SK-N-SH (cell line): ENCODE data around the gene TSPAN14. TPM values are rescaled to one million over a fixed set of nuclear protein-coding genes. Genes with fewer than 3 reads are reported as not detected.

Source experiments
- CTCF ChIA-PET: fragments of 300-600, 350-600 bp; formaldehyde crosslinking; extraction: SDS; loops from one replicate; lab custom pipeline; 2021; lab: Yijun Ruan, JAX
- POLR2A ChIA-PET: fragments of 350-600 bp; sonication (Branson Sonifier 250); formaldehyde crosslinking; extraction: SDS; loops from one replicate; lab custom pipeline; 2020; ENCODE audit warnings: antibody characterized with exemption, inconsistent platforms; lab: Yijun Ruan, JAX
- DNase-seq: peaks from one replicate; pipeline ENCODE4 v3.0.0; 2012
- H2AFZ ChIP-seq: fragments of 200-600 bp; sonication (generic); 2 replicates; pipeline ENCODE4 v1.8.1; 2016; ENCODE audit warnings: antibody characterized with exemption, mild to moderate bottlenecking, low read depth
- H3F3A ChIP-seq: fragments of 200-600 bp; sonication (generic); replicated peaks from 2 replicates; pipeline ENCODE3; 2016; ENCODE audit warnings: antibody characterized with exemption, mild to moderate bottlenecking; ENCODE audit not compliant: insufficient read depth
- H3K27ac ChIP-seq, 2 experiments: fragments of 200-500 bp in 1 of 2; fragments of 200-600 bp in 1 of 2; sonication (Bioruptor generic) in 1 of 2; sonication (generic), shearing (Covaris generic) in 1 of 2; 2 replicates each; pipeline versions ENCODE4 v1.5.1 to v1.6.1; 2014 to 2016; ENCODE audit warnings: low read depth in 2 of 2, inconsistent platforms in 1 of 2, low read length in 1 of 2, mild to moderate bottlenecking in 1 of 2, mixed read lengths in 1 of 2
- H3K27me3 ChIP-seq: fragments of 200-600 bp; sonication (generic), shearing (Covaris generic); 2 replicates; pipeline ENCODE4 v1.6.1; 2016; ENCODE audit warnings: mixed run types; ENCODE audit not compliant: insufficient read depth
- H3K36me3 ChIP-seq, 2 experiments: fragments of 200-500 bp in 1 of 2; fragments of 200-600 bp in 1 of 2; sonication (Bioruptor generic) in 1 of 2; sonication (generic) in 1 of 2; replicated peaks in 1 of 2; 2 replicates each; pipeline versions ENCODE3 to v1.5.1; 2014 to 2016; ENCODE audit warnings: low read length in 1 of 2, mild to moderate bottlenecking in 1 of 2; ENCODE audit not compliant: insufficient read depth in 2 of 2, control insufficient read depth in 1 of 2
- H3K4me1 ChIP-seq, 2 experiments: fragments of 200-500 bp in 1 of 2; fragments of 200-600 bp in 1 of 2; sonication (Bioruptor generic) in 1 of 2; sonication (generic), shearing (Covaris generic) in 1 of 2; 2 replicates each; pipeline versions ENCODE4 v1.5.1 to v1.6.1; 2014 to 2016; ENCODE audit warnings: low read depth in 1 of 2, low read length in 1 of 2, mixed run types in 1 of 2; ENCODE audit not compliant: insufficient read depth in 2 of 2, control insufficient read depth in 1 of 2
- H3K4me2 ChIP-seq: fragments of 200-600 bp; sonication (generic), shearing (Covaris generic); 2 replicates; pipeline ENCODE4 v1.6.1; 2017; ENCODE audit warnings: mixed run types
- H3K4me3 ChIP-seq, 2 experiments: fragments of 200-500 bp in 1 of 2; fragments of 200-600 bp in 1 of 2; sonication (Bioruptor generic) in 1 of 2; sonication (generic), shearing (Covaris generic) in 1 of 2; 2 replicates each; pipeline versions ENCODE4 v1.5.1 to v1.8.1; 2014 to 2016; ENCODE audit warnings: low read depth in 2 of 2, inconsistent platforms in 1 of 2, low read length in 1 of 2, mild to moderate bottlenecking in 1 of 2, mixed read lengths in 1 of 2, moderate library complexity in 1 of 2
- H3K79me2 ChIP-seq: fragments of 200-600 bp; sonication (generic); 2 replicates; pipeline ENCODE4 v1.8.1; 2017; ENCODE audit warnings: mild to moderate bottlenecking; ENCODE audit not compliant: insufficient read depth
- H3K9ac ChIP-seq: fragments of 200-600 bp; sonication (generic); 2 replicates; pipeline ENCODE4 v1.6.1; 2017; ENCODE audit warnings: mixed run types
- H3K9me2 ChIP-seq: fragments of 200-600 bp; sonication (generic); 2 replicates; pipeline ENCODE4 v1.6.1; 2017; ENCODE audit warnings: mixed run types
- H3K9me3 ChIP-seq: fragments of 200-600 bp; sonication (generic); 2 replicates; pipeline ENCODE4 v1.6.1; 2017; ENCODE audit warnings: mixed run types, mild to moderate bottlenecking, moderate library complexity
- H4K20me1 ChIP-seq: fragments of 200-600 bp; sonication (generic); 2 replicates; pipeline ENCODE4 v1.6.1; 2017; ENCODE audit warnings: mild to moderate bottlenecking, mixed run types; ENCODE audit not compliant: insufficient read depth
- CHD2 ChIP-seq: fragments of 150-350 bp; IDR thresholded peaks from 2 replicates; pipeline ENCODE4 v1.6.1; 2018; ENCODE audit warnings: low read length; ENCODE audit not compliant: partially characterized antibody
- EP300 ChIP-seq, 2 experiments: IDR thresholded peaks; 2 replicates each; pipeline versions ENCODE4 v1.4.0 to v1.6.1; 2012; ENCODE audit warnings: borderline replicate concordance in 1 of 2, low read depth in 1 of 2, low read length in 1 of 2
- FOXJ3 ChIP-seq: sonication (generic); formaldehyde crosslinking; IDR thresholded peaks from 2 replicates; pipeline ENCODE4 v1.5.1; 2020; ENCODE audit warnings: mild to moderate bottlenecking, missing genetic modification reagents
- FOXM1 ChIP-seq: IDR thresholded peaks from 2 replicates; pipeline ENCODE4 v1.4.0; 2012; ENCODE audit warnings: low read depth, mild to moderate bottlenecking
- GABPA ChIP-seq: IDR thresholded peaks from 2 replicates; pipeline ENCODE4 v1.4.0; 2012; ENCODE audit warnings: low read depth, mild to moderate bottlenecking
- GATA2 ChIP-seq: sonication (generic); formaldehyde crosslinking; IDR thresholded peaks from 2 replicates; pipeline ENCODE4 v1.5.0; 2020; ENCODE audit warnings: mild to moderate bottlenecking, missing genetic modification reagents
- JUND ChIP-seq: IDR thresholded peaks from 2 replicates; pipeline ENCODE4 v1.4.0; 2012
- MXI1 ChIP-seq: IDR thresholded peaks from 2 replicates; pipeline ENCODE4 v1.6.1; 2012; ENCODE audit warnings: mild to moderate bottlenecking, low read depth, low read length, improper control_type of control experiment
- POLR2AphosphoS5 ChIP-seq: IDR thresholded peaks from 2 replicates; pipeline ENCODE4 v1.6.1; 2012; ENCODE audit warnings: low read depth, low read length
- RCOR1 ChIP-seq: fragments of 150-350 bp; IDR thresholded peaks from 2 replicates; pipeline ENCODE4 v1.6.1; 2017; ENCODE audit warnings: antibody characterized with exemption, low read length
- RFX5 ChIP-seq: IDR thresholded peaks from 2 replicates; pipeline ENCODE4 v1.6.1; 2012; ENCODE audit warnings: mild to moderate bottlenecking, improper control_type of control experiment, low read length
- SIN3A ChIP-seq: IDR thresholded peaks from 2 replicates; pipeline ENCODE4 v1.6.1; 2012; ENCODE audit warnings: low read depth, mild to moderate bottlenecking, low read length, moderate library complexity, borderline replicate concordance
- TCF12 ChIP-seq: IDR thresholded peaks from 2 replicates; pipeline ENCODE4 v1.4.0; 2012
- TEAD4 ChIP-seq: IDR thresholded peaks from 2 replicates; pipeline ENCODE4 v1.4.0; 2012; ENCODE audit warnings: mild to moderate bottlenecking, borderline replicate concordance; ENCODE audit not compliant: insufficient read depth
- YY1 ChIP-seq: IDR thresholded peaks from 2 replicates; pipeline ENCODE4 v1.4.0; 2012; ENCODE audit warnings: low read depth, mild to moderate bottlenecking
- WGBS: methylation state at CpG from one replicate; pipeline ENCODE4 v1.1.6; 2017; ENCODE audit warnings: low lambda C conversion rate; 5-methylcytosine and 5-hydroxymethylcytosine counted together
- polyA plus RNA-seq, 3 experiments: library from polyadenylated mRNA; depleted of rRNA; stranded (reverse); fragments of >200 nt; gene quantifications; 2 replicates each; pipeline ENCODE4 v1.2.3, GENCODE V29; 2012
- TF ChIP-seq, protein P1 (sequence below): IDR thresholded peaks from 2 replicates; pipeline ENCODE4 v1.6.1; 2012; ENCODE audit warnings: mild to moderate bottlenecking, low read depth, low read length, moderate library complexity
- TF ChIP-seq, protein P2 (sequence below): IDR thresholded peaks from 2 replicates; pipeline ENCODE4 v1.4.0; 2012; ENCODE audit warnings: low read depth
- TF ChIP-seq, protein P3 (sequence below): fragments of 150-350 bp; IDR thresholded peaks from 2 replicates; pipeline ENCODE4 v1.6.1; 2017; ENCODE audit warnings: antibody characterized with exemption, low read length, low read depth, borderline replicate concordance
- TF ChIP-seq, protein P4 (sequence below): fragments of 150-350 bp; IDR thresholded peaks from 2 replicates; pipeline ENCODE4 v1.6.1; 2016; ENCODE audit warnings: mild to moderate bottlenecking, low read depth, low read length

TSPAN14 gene
- polyA plus RNA-seq, 1 of the 3 experiments (the other 2 are of a cell fraction): 78.1 TPM

DNA sequence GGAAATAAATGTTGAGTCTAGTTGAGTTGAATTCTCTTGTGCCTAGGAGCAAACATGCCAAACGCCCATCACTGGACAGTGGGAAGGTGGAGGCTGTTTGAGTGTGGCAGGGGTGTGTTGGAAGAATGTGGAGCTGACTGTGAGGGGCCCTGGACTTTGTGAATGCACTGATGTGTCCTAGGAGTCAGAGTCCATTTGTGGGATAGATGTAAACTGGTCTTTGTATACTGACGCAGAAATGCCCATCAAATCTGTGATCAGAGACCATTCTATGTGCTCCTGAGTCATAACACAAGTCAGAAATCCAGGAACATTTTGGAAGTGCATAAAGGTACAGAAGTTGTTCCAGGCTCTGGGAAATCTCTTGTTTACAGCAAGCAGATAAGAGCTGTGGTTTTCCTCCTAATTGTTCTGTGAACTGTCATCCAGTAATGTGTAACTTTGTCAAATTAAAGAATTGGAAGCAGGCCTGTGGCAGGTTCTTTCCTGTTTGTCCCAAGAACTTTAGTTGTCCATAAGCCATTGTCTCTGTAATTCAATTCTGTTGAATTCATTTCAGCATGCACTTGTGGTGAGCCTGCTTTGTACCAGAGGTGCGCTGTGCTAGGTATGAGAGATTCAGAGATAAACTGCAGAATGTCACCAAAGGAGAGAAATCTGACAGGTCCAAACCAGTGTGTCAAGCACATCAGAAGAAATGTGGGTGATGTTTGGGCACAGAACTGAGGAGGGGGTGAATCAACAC lies 38.2 kb upstream of the TSPAN14 start:
- H3K9me3 ChIP-seq: no peaks in the 10 kb centered on the region
- peaks cover 18 to 67% of the 10 kb centered on the region in 2 experiments; a peak in 2 of 4 replicates for H3K4me1 ChIP-seq
- H3K4me3 ChIP-seq: no peak overlapping the region
- H3K79me2 ChIP-seq: no peaks in the 10 kb centered on the region; the same call in 1 of the 2 replicates
- H3K9ac ChIP-seq: no peak overlapping the region
- no peak overlapping the region for H3K4me2 ChIP-seq
- WGBS: 78% methylated on average over 3 of the region's 3 CpGs
- no peak for TF ChIP-seq YY1
- TF ChIP-seq, protein P1, sequence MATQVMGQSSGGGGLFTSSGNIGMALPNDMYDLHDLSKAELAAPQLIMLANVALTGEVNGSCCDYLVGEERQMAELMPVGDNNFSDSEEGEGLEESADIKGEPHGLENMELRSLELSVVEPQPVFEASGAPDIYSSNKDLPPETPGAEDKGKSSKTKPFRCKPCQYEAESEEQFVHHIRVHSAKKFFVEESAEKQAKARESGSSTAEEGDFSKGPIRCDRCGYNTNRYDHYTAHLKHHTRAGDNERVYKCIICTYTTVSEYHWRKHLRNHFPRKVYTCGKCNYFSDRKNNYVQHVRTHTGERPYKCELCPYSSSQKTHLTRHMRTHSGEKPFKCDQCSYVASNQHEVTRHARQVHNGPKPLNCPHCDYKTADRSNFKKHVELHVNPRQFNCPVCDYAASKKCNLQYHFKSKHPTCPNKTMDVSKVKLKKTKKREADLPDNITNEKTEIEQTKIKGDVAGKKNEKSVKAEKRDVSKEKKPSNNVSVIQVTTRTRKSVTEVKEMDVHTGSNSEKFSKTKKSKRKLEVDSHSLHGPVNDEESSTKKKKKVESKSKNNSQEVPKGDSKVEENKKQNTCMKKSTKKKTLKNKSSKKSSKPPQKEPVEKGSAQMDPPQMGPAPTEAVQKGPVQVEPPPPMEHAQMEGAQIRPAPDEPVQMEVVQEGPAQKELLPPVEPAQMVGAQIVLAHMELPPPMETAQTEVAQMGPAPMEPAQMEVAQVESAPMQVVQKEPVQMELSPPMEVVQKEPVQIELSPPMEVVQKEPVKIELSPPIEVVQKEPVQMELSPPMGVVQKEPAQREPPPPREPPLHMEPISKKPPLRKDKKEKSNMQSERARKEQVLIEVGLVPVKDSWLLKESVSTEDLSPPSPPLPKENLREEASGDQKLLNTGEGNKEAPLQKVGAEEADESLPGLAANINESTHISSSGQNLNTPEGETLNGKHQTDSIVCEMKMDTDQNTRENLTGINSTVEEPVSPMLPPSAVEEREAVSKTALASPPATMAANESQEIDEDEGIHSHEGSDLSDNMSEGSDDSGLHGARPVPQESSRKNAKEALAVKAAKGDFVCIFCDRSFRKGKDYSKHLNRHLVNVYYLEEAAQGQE: no peak
- TF ChIP-seq SIN3A: no peak
- TF ChIP-seq, protein P2, sequence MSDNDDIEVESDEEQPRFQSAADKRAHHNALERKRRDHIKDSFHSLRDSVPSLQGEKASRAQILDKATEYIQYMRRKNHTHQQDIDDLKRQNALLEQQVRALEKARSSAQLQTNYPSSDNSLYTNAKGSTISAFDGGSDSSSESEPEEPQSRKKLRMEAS: no peak
- no peak for TF ChIP-seq RFX5
- no peak for TF ChIP-seq TCF12
- TF ChIP-seq GABPA: no peak
- 0 out of 2 replicates have a peak, but pooled peaks have one; percentile 14 for TF ChIP-seq RCOR1
- no peak for TF ChIP-seq MXI1
- TF ChIP-seq GATA2 (CRISPR knock-in tag): peak; percentile 57
- TF ChIP-seq POLR2AphosphoS5: no peak
- no peak for TF ChIP-seq FOXJ3 (CRISPR knock-in tag)
- TF ChIP-seq, protein P3, sequence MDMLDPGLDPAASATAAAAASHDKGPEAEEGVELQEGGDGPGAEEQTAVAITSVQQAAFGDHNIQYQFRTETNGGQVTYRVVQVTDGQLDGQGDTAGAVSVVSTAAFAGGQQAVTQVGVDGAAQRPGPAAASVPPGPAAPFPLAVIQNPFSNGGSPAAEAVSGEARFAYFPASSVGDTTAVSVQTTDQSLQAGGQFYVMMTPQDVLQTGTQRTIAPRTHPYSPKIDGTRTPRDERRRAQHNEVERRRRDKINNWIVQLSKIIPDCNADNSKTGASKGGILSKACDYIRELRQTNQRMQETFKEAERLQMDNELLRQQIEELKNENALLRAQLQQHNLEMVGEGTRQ: no peak
- TF ChIP-seq EP300 (IDR thresholded peaks at IDR 0.05; ENCODE audit: borderline replicate concordance in 1 of 2, low read depth in 1 of 2, low read length in 1 of 2): peak in 1 of 2 experiments; percentile 23; a peak in 1 of 4 replicates
- TF ChIP-seq JUND: no peak
- TF ChIP-seq, protein P4, sequence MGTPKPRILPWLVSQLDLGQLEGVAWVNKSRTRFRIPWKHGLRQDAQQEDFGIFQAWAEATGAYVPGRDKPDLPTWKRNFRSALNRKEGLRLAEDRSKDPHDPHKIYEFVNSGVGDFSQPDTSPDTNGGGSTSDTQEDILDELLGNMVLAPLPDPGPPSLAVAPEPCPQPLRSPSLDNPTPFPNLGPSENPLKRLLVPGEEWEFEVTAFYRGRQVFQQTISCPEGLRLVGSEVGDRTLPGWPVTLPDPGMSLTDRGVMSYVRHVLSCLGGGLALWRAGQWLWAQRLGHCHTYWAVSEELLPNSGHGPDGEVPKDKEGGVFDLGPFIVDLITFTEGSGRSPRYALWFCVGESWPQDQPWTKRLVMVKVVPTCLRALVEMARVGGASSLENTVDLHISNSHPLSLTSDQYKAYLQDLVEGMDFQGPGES: no peak
- no peak for TF ChIP-seq FOXM1
- TF ChIP-seq TEAD4: no peak
- no peak for TF ChIP-seq CHD2
- CTCF ChIA-PET: interaction anchor here (2.7 kb wide), 1 partner anchor 28 kb away, joined by 12 read pairs; no protein-coding TSS in a partner anchor
- no peaks in the 10 kb centered on the region for H4K20me1 ChIP-seq
- H3K27me3 ChIP-seq: no peaks in the 10 kb centered on the region
- no peaks in the 10 kb centered on the region for H3K9me2 ChIP-seq
- H3K27ac ChIP-seq: peak overlapping the region in 1 of 2 experiments; percentile 61; a peak in 1 of 4 replicates
- H3K36me3 ChIP-seq: no peaks in the 10 kb centered on the region
- H2AFZ ChIP-seq: no peak overlapping the region
- DNase-seq: no peak
- POLR2A ChIA-PET: no interaction called here
- no peaks in the 10 kb centered on the region for H3F3A ChIP-seq
